PFSK-1 (cell line): ENCODE data around the gene CORO2B.

ENCODE experiments used
- POLR2AphosphoS5 ChIP-seq: IDR thresholded peaks from 2 replicates; pipeline ENCODE4 v1.6.1; 2012; ENCODE audit warnings: low read depth, mild to moderate bottlenecking, control low read depth, low read length, moderate library complexity
- SIN3A ChIP-seq: IDR thresholded peaks from 2 replicates; pipeline ENCODE4 v1.6.1; 2012; ENCODE audit warnings: mild to moderate bottlenecking, low read length, moderate library complexity, borderline replicate concordance; ENCODE audit not compliant: insufficient read depth

GRCh38 chr15:68584756-68585573, 6.2 kb downstream of the CORO2B start:
- TF ChIP-seq SIN3A: no peak
- TF ChIP-seq POLR2AphosphoS5: no peak
